Keratinocyte (primary cell): ENCODE measurements around the gene SP1. TPM values are rescaled to one million over a fixed set of nuclear protein-coding genes. Genes with fewer than 3 reads are reported as not detected.
A peak's percentile ranks its signal among the peaks of the same experiment; 100 is the strongest.

ENCODE experiments used
- DNase-seq: peaks from one replicate; pipeline ENCODE4 v3.0.0-alpha.2; 2011; ENCODE audit warnings: low read depth, missing footprints, low spot score
- FAIRE-seq: peaks from 2 replicates; lab custom pipeline; 2011; peaks lifted over from hg19 to GRCh38; lab: Jason Lieb, UNC
- H2AFZ ChIP-seq: 2 replicates; pipeline ENCODE4 v1.6.0; 2012; ENCODE audit warnings: low read length, control low read depth, inconsistent platforms; ENCODE audit not compliant: control insufficient read depth
- H3K27ac ChIP-seq: 2 replicates; pipeline ENCODE4 v1.5.1; 2011; ENCODE audit warnings: low read length; ENCODE audit not compliant: control insufficient read depth, insufficient read depth
- H3K27me3 ChIP-seq: 3 replicates; pipeline ENCODE4 v1.6.0; 2011; ENCODE audit warnings: low read length; ENCODE audit not compliant: control insufficient read depth, insufficient read depth; ENCODE audit errors: extremely low read depth
- H3K36me3 ChIP-seq, 2 experiments: 2 replicates in 1 of 2; 3 replicates in 1 of 2; pipeline ENCODE4 v1.5.1; 2011; ENCODE audit warnings: low read length in 2 of 2, mild to moderate bottlenecking in 1 of 2; ENCODE audit not compliant: control insufficient read depth in 2 of 2, insufficient read depth in 2 of 2; ENCODE audit errors: extremely low read depth in 1 of 2
- H3K4me1 ChIP-seq: 3 replicates; pipeline ENCODE4 v1.5.1; 2011; ENCODE audit warnings: low read length; ENCODE audit not compliant: control insufficient read depth, insufficient read depth; ENCODE audit errors: extremely low read depth
- H3K4me2 ChIP-seq: 3 replicates; pipeline ENCODE4 v1.6.0; 2011; ENCODE audit warnings: low read depth, low read length; ENCODE audit not compliant: control insufficient read depth, insufficient read depth; ENCODE audit errors: extremely low read depth
- H3K4me3 ChIP-seq, 3 experiments: fragments of 200-600 bp in 1 of 3; sonication (generic) in 1 of 3; 2 replicates in 2 of 3; 3 replicates in 1 of 3; pipeline ENCODE4 v1.5.1; 2011 to 2016; ENCODE audit warnings: low read length in 3 of 3, mild to moderate bottlenecking in 3 of 3, control low read depth in 2 of 3, inconsistent platforms in 1 of 3, low read depth in 1 of 3, mixed read lengths in 1 of 3, mixed run types in 1 of 3, moderate library complexity in 1 of 3; ENCODE audit not compliant: control insufficient read depth in 2 of 3, insufficient read depth in 2 of 3; ENCODE audit errors: extremely low read depth in 1 of 3
- H3K79me2 ChIP-seq: 2 replicates; pipeline ENCODE4 v1.6.0; 2012; ENCODE audit warnings: low read length; ENCODE audit not compliant: control insufficient read depth, insufficient read depth
- H3K9ac ChIP-seq: 3 replicates; pipeline ENCODE4 v1.6.0; 2011; ENCODE audit warnings: low read length; ENCODE audit not compliant: control insufficient read depth, insufficient read depth; ENCODE audit errors: extremely low read depth
- H3K9me1 ChIP-seq: 3 replicates; pipeline ENCODE4 v1.6.0; 2011; ENCODE audit warnings: low read length; ENCODE audit not compliant: control insufficient read depth, insufficient read depth; ENCODE audit errors: extremely low read depth
- H3K9me3 ChIP-seq: 2 replicates; pipeline ENCODE4 v1.5.1; 2012; ENCODE audit warnings: low read depth, low read length; ENCODE audit not compliant: control insufficient read depth
- H4K20me1 ChIP-seq: 3 replicates; pipeline ENCODE4 v1.6.0; 2011; ENCODE audit warnings: low read length; ENCODE audit not compliant: control insufficient read depth, insufficient read depth; ENCODE audit errors: extremely low read depth
- CTCF ChIP-seq, 3 experiments: IDR thresholded peaks in 1 of 3; conservative IDR thresholded peaks in 1 of 3; optimal IDR thresholded peaks in 1 of 3; 2 replicates in 2 of 3; 3 replicates in 1 of 3; pipeline versions ENCODE3 to v1.5.1; 2011; ENCODE audit warnings: low read length in 3 of 3, mild to moderate bottlenecking in 3 of 3, moderate library complexity in 2 of 3, control low read depth in 1 of 3, inconsistent platforms in 1 of 3; ENCODE audit not compliant: insufficient read depth in 2 of 3; ENCODE audit errors: extremely low read depth in 1 of 3
- EZH2 ChIP-seq: IDR thresholded peaks from one replicate; pipeline ENCODE4 v1.6.1; 2012; ENCODE audit warnings: inconsistent platforms, mild to moderate bottlenecking, low read length, moderate library complexity
- dilution Hi-C: fragments of 300-500 bp; cut with MboI; formaldehyde crosslinking; loops from one replicate; pipeline ENCODE4 v1.7.0; 2020; ENCODE audit warnings: low sequenced_read_pairs; ENCODE audit not compliant: extremely low pct_ligation_motif_present
- polyA plus RNA-seq, 5 experiments: library from polyadenylated mRNA; depleted of rRNA in 3 of 5; stranded (reverse) in 3 of 5; stranded (forward) in 1 of 5; unstranded in 1 of 5; fragments of >200 nt; gene quantifications; 1 replicate in 1 of 5; 2 replicates in 3 of 5; 3 replicates in 1 of 5; pipeline versions ENCODE4 v1.2.1 to v1.2.3, GENCODE V29; 2011 to 2012; ENCODE audit warnings: missing spikeins in 2 of 5, low read depth in 1 of 5, low replicate concordance in 1 of 5

Gene SP1
- polyA plus RNA-seq, 1 donor (not counting 4 experiments of a cell fraction or from before 2014, with no cell fraction given), result 30.7 TPM

DNA sequence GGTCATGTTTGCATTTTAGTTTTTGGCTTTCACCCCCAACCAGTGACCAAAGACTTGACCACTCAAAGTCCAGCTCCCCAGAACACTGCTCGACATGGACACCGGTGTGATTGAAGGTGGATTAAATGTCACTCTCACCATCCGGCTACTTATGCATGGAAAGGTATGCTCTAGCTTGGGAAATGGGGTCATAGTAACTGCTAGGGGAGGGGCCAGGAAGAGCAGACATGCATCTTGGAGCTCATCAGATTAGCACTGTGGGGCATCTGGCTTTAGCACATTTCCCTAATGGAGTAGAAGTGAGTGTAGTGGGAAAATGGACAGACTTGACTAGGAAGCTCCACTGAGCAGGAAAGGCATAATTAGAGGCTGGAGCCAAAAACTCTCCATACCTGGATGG, 74.7 kb downstream of the SP1 start:
- Histone ChIP-seq H3K4me1 (peaks cover 13% of the 10 kb centered on the region), H3K79me2 (peaks cover 72% of the 10 kb centered on the region), H3K9me3 (no peaks in the 10 kb centered on the region), H3K9ac (no peak overlapping the region), H3K9me1 (no peaks in the 10 kb centered on the region), H3K27me3 (no peaks in the 10 kb centered on the region), H3K36me3 (peaks cover 33 to 57% of the 10 kb centered on the region in 2 experiments), H2AFZ (no peak overlapping the region), H4K20me1 (peaks cover 32% of the 10 kb centered on the region), H3K4me2 (peak overlapping the region; percentile 92), H3K4me3 (no peak overlapping the region), H3K27ac (no peak overlapping the region)
- DNase-seq (no peak), FAIRE-seq (no peak)
- dilution Hi-C loops, result no loop called here
- TF ChIP-seq CTCF (optimal IDR thresholded peaks at IDR 0.05 in 1 of 3, IDR thresholded peaks at IDR 0.05 in 1 of 3, conservative IDR thresholded peaks at IDR 0.05 in 1 of 3; ENCODE audit: extremely low read depth in 1 of 3, insufficient read depth in 2 of 3, low read length in 3 of 3), result no peak
- TF ChIP-seq EZH2, result no peak

GRCh38 chr12:53456654-53457366, 76.8 kb downstream of the SP1 start:
- Histone ChIP-seq H3K36me3 (peaks cover 49 to 77% of the 10 kb centered on the region in 2 experiments), H3K9ac (no peak overlapping the region), H3K9me1 (no peaks in the 10 kb centered on the region), H4K20me1 (peaks cover 46% of the 10 kb centered on the region), H3K4me3 (no peak overlapping the region), H3K4me2 (no peak overlapping the region), H3K9me3 (no peaks in the 10 kb centered on the region), H3K79me2 (peaks cover 93% of the 10 kb centered on the region), H3K4me1 (peaks cover 13% of the 10 kb centered on the region), H3K27me3 (no peaks in the 10 kb centered on the region), H2AFZ (no peak overlapping the region), H3K27ac (no peak overlapping the region)
- DNase-seq (no peak), FAIRE-seq (no peak)
- TF ChIP-seq EZH2, result no peak
- no peak for TF ChIP-seq CTCF (optimal IDR thresholded peaks at IDR 0.05 in 1 of 3, IDR thresholded peaks at IDR 0.05 in 1 of 3, conservative IDR thresholded peaks at IDR 0.05 in 1 of 3; ENCODE audit: extremely low read depth in 1 of 3, insufficient read depth in 2 of 3, low read length in 3 of 3)
- dilution Hi-C loops, result no loop called here
